GM23338 (cell line): ENCODE measurements around the gene TMC3. TPM values are rescaled to one million over a fixed set of nuclear protein-coding genes. Genes with fewer than 3 reads are reported as not detected.

Experiments
- ATAC-seq: fragments of 200-7000 bp; cut with Tn5 transposase; 3 replicates; pipeline ENCODE4 v1.9.1; 2020
- DNase-seq: peaks from one replicate; pipeline ENCODE4 v3.0.0-alpha.2; 2015; ENCODE audit warnings: low spot score
- H2AFZ ChIP-seq: fragments of 200-600 bp; sonication (generic); 2 replicates; pipeline ENCODE4 v1.8.0; 2016; ENCODE audit warnings: antibody characterized with exemption, mild to moderate bottlenecking, moderate library complexity
- H3F3A ChIP-seq: fragments of 200-600 bp; sonication (generic); replicated peaks from 2 replicates; pipeline ENCODE4 v1.8.0; 2017; ENCODE audit warnings: antibody characterized with exemption, mixed run types, low read depth
- H3K27ac ChIP-seq: fragments of 200-600 bp; sonication (generic); 2 replicates; pipeline ENCODE4 v1.6.1; 2016; ENCODE audit warnings: low read depth
- H3K27me3 ChIP-seq: fragments of 200-600 bp; sonication (generic); 2 replicates; pipeline ENCODE4 v1.8.0; 2016; ENCODE audit warnings: mild to moderate bottlenecking, mixed run types, moderate library complexity; ENCODE audit not compliant: insufficient read depth
- H3K36me3 ChIP-seq: fragments of 200-600 bp; sonication (generic); 2 replicates; pipeline ENCODE4 v1.8.0; 2016; ENCODE audit warnings: mild to moderate bottlenecking; ENCODE audit not compliant: insufficient read depth
- H3K4me1 ChIP-seq: fragments of 200-600 bp; sonication (generic); 2 replicates; pipeline ENCODE4 v1.8.0; 2016; ENCODE audit warnings: mild to moderate bottlenecking, moderate library complexity; ENCODE audit not compliant: insufficient read depth
- H3K4me2 ChIP-seq: fragments of 200-600 bp; sonication (generic); 2 replicates; pipeline ENCODE4 v1.7.1; 2017; ENCODE audit warnings: mixed run types
- H3K4me3 ChIP-seq: fragments of 200-600 bp; sonication (generic); 2 replicates; pipeline ENCODE4 v1.6.1; 2016; ENCODE audit warnings: mixed run types
- H3K79me2 ChIP-seq: fragments of 200-600 bp; sonication (generic); replicated peaks from 2 replicates; pipeline ENCODE4 v1.8.0; 2017; ENCODE audit warnings: mild to moderate bottlenecking; ENCODE audit not compliant: insufficient read depth
- H3K9me2 ChIP-seq: fragments of 200-600 bp; sonication (generic); 2 replicates; pipeline ENCODE4 v1.8.0; 2017; ENCODE audit not compliant: insufficient read depth
- H4K20me1 ChIP-seq: fragments of 200-600 bp; sonication (generic); replicated peaks from 2 replicates; pipeline ENCODE4 v1.8.0; 2017; ENCODE audit warnings: mild to moderate bottlenecking; ENCODE audit not compliant: insufficient read depth
- H3K27ac Mint-ChIP-seq: 2 replicates; pipeline ENCODE4 v1.8.0; 2020; ENCODE audit warnings: inconsistent platforms, mild to moderate bottlenecking, moderate library complexity, mixed read lengths
- H3K27me3 Mint-ChIP-seq: 3 replicates; pipeline ENCODE4 v1.8.0; 2022; ENCODE audit warnings: low read depth, mild to moderate bottlenecking, moderate library complexity, mixed read lengths, inconsistent platforms; ENCODE audit not compliant: insufficient read depth, poor library complexity
- H3K36me3 Mint-ChIP-seq: 3 replicates; pipeline ENCODE4 v1.8.0; 2021; ENCODE audit warnings: low read depth, mild to moderate bottlenecking, inconsistent platforms, moderate library complexity, mixed read lengths
- H3K4me1 Mint-ChIP-seq: 3 replicates; pipeline ENCODE4 v1.8.0; 2020; ENCODE audit warnings: mild to moderate bottlenecking, inconsistent platforms, mixed read lengths
- H3K4me3 Mint-ChIP-seq: 3 replicates; pipeline ENCODE4 v1.8.0; 2021; ENCODE audit warnings: moderate library complexity, mild to moderate bottlenecking, inconsistent platforms, mixed read lengths
- H3K9me3 Mint-ChIP-seq: 3 replicates; pipeline ENCODE4 v1.8.0; 2020; ENCODE audit warnings: moderate library complexity, mild to moderate bottlenecking, inconsistent platforms, mixed read lengths
- CREB1 ChIP-seq: fragments of 250-450 bp; sonication (Bioruptor Pico); IDR thresholded peaks from 2 replicates; pipeline ENCODE4 v1.5.0; 2020; ENCODE audit warnings: low read depth, mild to moderate bottlenecking, moderate library complexity
- ETS1 ChIP-seq: IDR thresholded peaks from 2 replicates; pipeline ENCODE4 v1.6.1; 2016; ENCODE audit warnings: antibody characterized with exemption
- EZH2 ChIP-seq: fragments of 200-600 bp; sonication (generic); IDR thresholded peaks from one replicate; pipeline ENCODE4 v1.8.0; 2017; ENCODE audit warnings: antibody characterized with exemption, mild to moderate bottlenecking, low read depth; ENCODE audit not compliant: unreplicated experiment
- EZH2phosphoT487 ChIP-seq: fragments of 200-600 bp; sonication (generic); IDR thresholded peaks from one replicate; pipeline ENCODE4 v1.8.1; 2018; ENCODE audit warnings: antibody characterized with exemption; ENCODE audit not compliant: unreplicated experiment
- NANOG ChIP-seq: IDR thresholded peaks from 2 replicates; pipeline ENCODE4 v1.6.1; 2016; ENCODE audit warnings: antibody characterized with exemption, borderline replicate concordance
- POLR2AphosphoS5 ChIP-seq: IDR thresholded peaks from 2 replicates; pipeline ENCODE4 v1.6.1; 2016; ENCODE audit warnings: antibody characterized with exemption, low read depth
- ZNF462 ChIP-seq: fragments of 250-450 bp; sonication (Bioruptor Pico); IDR thresholded peaks from 2 replicates; pipeline ENCODE4 v1.5.0; 2020; ENCODE audit warnings: mild to moderate bottlenecking, moderate library complexity
- long read RNA-seq: library from polyadenylated mRNA; unstranded; transcript quantifications from one replicate; pipeline ENCODE4 v2.0.0, GENCODE V29; 2020; ENCODE audit not compliant: unreplicated experiment
- polyA plus RNA-seq: library from polyadenylated mRNA; unstranded; fragments of >200 nt; fragmentation: Nextera tagmentation; extraction: Ambion mirVana; gene quantifications from 2 replicates; pipeline ENCODE4 v1.2.1, GENCODE V29; 2016
- total RNA-seq: library from RNA; depleted of rRNA; stranded (reverse); fragments of >200 nt; shearing (Covaris generic); gene quantifications from 2 replicates; pipeline ENCODE4 v1.2.3, GENCODE V29; 2014; rRNA removed

Gene TMC3
- not detected in 2 replicates for total RNA-seq
- polyA plus RNA-seq, result 0.07 and 0.10 TPM in 2 replicates
- long read RNA-seq, result 0 reads

GRCh38 chr15:81373775-81374395 is at the start of gene TMC3:
TMC3 (minus strand) TSS chr15:81374213; CDS start chr15:81374077, 136 bp downstream.
- TF ChIP-seq EZH2 (no peak), ZNF462 (CRISPR knock-in tag) (no peak), EZH2phosphoT487 (no peak), NANOG (no peak), POLR2AphosphoS5 (no peak), CREB1 (CRISPR knock-in tag) (no peak), ETS1 (no peak)
- Mint-ChIP-seq H3K36me3 (no peaks in the 10 kb centered on the region), H3K27ac (no peak within 1 kb of the TSS), H3K4me3 (no peak within 1 kb of the TSS), H3K27me3 (peaks cover 2% of the 10 kb centered on the region), H3K4me1 (no peaks in the 10 kb centered on the region; the same call in 2 of the 3 replicates), H3K9me3 (no peaks in the 10 kb centered on the region)
- no peak within 1 kb of the TSS for H2AFZ ChIP-seq
- H3K27ac ChIP-seq, result no peak within 1 kb of the TSS
- no peaks in the 10 kb centered on the region for H3K36me3 ChIP-seq
- ATAC-seq (peak; percentile 66), DNase-seq (no peak)
- H4K20me1 ChIP-seq, result no peaks in the 10 kb centered on the region
- H3K4me3 ChIP-seq, result no peak within 1 kb of the TSS
- H3K4me1 ChIP-seq, result no peaks in the 10 kb centered on the region
- no peak within 1 kb of the TSS for H3K4me2 ChIP-seq
- no peaks in the 10 kb centered on the region for H3K79me2 ChIP-seq
- H3K27me3 ChIP-seq, result no peaks in the 10 kb centered on the region
- no peaks in the 10 kb centered on the region for H3F3A ChIP-seq
- H3K9me2 ChIP-seq, result 0 out of 2 replicates have a peak, but pooled peaks cover 3% of the 10 kb centered on the region
